Breast epithelium (tissue), 4 donors: ENCODE measurements around the gene MYEOV. TPM values are rescaled to one million over a fixed set of nuclear protein-coding genes. Genes with fewer than 3 reads are reported as not detected.
A peak's percentile ranks its signal among the peaks of the same experiment; 100 is the strongest.

Experiments
- DNase-seq, 2 donors: peaks; one replicate each; pipeline ENCODE4 v3.0.0-alpha.2; 2019; ENCODE audit warnings: low spot score in 2 of 2
- H3K27ac ChIP-seq, 2 donors: fragments of 200-600 bp; sonication (generic) in 1 of 2; one replicate each; pipeline ENCODE4 v1.5.1; 2016 to 2019; ENCODE audit warnings: mild to moderate bottlenecking in 1 of 2
- H3K27me3 ChIP-seq, 2 donors: fragments of 200-600 bp; sonication (generic) in 1 of 2; one replicate each; pipeline versions ENCODE4 v1.5.1 to v1.6.0; 2017 to 2019; ENCODE audit warnings: control low read depth in 1 of 2, mild to moderate bottlenecking in 1 of 2
- H3K36me3 ChIP-seq: fragments of 200-600 bp; one replicate; pipeline ENCODE4 v1.5.1; 2019
- H3K4me1 ChIP-seq, 2 donors: fragments of 200-600 bp; sonication (generic); one replicate each; pipeline ENCODE4 v1.5.1; 2016 to 2019; ENCODE audit warnings: control low read depth in 1 of 2
- H3K4me3 ChIP-seq, 3 donors: fragments of 200-600 bp; sonication (generic); 1 replicate in 2 of 3; 2 replicates in 1 of 3; pipeline ENCODE4 v1.5.1; 2016 to 2019; ENCODE audit warnings: mild to moderate bottlenecking in 3 of 3, moderate library complexity in 2 of 3
- H3K9me3 ChIP-seq, 2 donors: fragments of 200-600 bp; sonication (generic) in 1 of 2; one replicate each; pipeline ENCODE4 v1.5.1; 2016 to 2019; ENCODE audit warnings: control low read depth in 1 of 2
- POLR2A ChIP-seq: fragments of 450-650 bp; IDR thresholded peaks from one replicate; pipeline ENCODE4 v1.6.1; 2016; ENCODE audit warnings: antibody characterized with exemption, mild to moderate bottlenecking, moderate library complexity
- POLR2AphosphoS5 ChIP-seq, 3 donors: sonication (generic); formaldehyde crosslinking; IDR thresholded peaks; one replicate each; pipeline ENCODE4 v1.6.1; 2017; ENCODE audit warnings: antibody characterized with exemption in 3 of 3
- intact Hi-C: fragments of 100-400 bp; cut with DNase I; formaldehyde crosslinking; loops from one replicate; pipeline ENCODE4 v1.15.1; 2023; ENCODE audit warnings: low total_unique reads
- total RNA-seq, 3 donors: library from RNA; depleted of rRNA; stranded (reverse); fragments of >200 nt; gene quantifications; one replicate each; pipeline ENCODE4 v1.1.0, GENCODE V29; 2016
- TF ChIP-seq, protein P1 (sequence below), 3 donors: fragments of 450-650 bp; IDR thresholded peaks; one replicate each; pipeline ENCODE4 v1.5.1; 2016 to 2017; ENCODE audit warnings: antibody characterized with exemption in 3 of 3, mild to moderate bottlenecking in 3 of 3, moderate library complexity in 3 of 3

MYEOV gene
- total RNA-seq, 3 donors from 2014 or later = 2.8 to 22.0 (median 18.7) TPM

DNA sequence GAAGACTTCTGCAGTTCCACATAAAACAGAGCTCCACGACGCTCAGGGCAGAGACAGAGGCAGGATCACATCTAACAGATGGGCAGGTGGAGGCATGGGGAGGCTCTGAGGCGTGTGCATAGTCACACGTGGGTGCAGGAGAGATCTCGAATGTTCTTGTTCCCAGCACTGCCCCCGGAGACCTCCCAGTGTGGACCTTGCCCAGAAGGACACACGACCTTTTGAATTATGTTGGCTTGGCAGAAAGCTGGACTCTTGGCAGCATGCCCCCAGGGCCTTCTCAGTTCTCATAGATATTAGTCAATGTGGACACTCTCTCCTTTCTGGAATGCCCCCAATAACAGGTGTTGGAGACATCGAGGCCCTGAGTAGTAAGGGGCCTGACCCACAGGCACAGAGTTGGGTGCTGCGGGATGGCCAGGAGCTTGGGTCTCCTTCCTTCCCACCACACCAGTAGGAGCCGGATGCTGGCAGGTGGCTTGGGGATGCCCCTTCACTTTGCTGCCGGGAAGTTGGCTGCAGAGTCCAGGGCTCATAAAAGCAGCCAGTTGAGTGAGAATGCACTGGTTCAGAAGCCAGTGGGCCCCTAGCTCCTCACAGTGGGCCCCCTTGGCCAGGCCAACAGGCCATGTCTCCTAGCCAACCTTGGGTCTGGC lies 12.1 kb downstream of the MYEOV start:
- Histone ChIP-seq H3K9me3 (no peaks in the 10 kb centered on the region), H3K27ac (no peak overlapping the region), H3K36me3 (no peaks in the 10 kb centered on the region), H3K27me3 (no peaks in the 10 kb centered on the region), H3K4me1 (peaks cover 0 to 5% of the 10 kb centered on the region in 2 donors), H3K4me3 (no peak overlapping the region)
- TF ChIP-seq, protein P1, sequence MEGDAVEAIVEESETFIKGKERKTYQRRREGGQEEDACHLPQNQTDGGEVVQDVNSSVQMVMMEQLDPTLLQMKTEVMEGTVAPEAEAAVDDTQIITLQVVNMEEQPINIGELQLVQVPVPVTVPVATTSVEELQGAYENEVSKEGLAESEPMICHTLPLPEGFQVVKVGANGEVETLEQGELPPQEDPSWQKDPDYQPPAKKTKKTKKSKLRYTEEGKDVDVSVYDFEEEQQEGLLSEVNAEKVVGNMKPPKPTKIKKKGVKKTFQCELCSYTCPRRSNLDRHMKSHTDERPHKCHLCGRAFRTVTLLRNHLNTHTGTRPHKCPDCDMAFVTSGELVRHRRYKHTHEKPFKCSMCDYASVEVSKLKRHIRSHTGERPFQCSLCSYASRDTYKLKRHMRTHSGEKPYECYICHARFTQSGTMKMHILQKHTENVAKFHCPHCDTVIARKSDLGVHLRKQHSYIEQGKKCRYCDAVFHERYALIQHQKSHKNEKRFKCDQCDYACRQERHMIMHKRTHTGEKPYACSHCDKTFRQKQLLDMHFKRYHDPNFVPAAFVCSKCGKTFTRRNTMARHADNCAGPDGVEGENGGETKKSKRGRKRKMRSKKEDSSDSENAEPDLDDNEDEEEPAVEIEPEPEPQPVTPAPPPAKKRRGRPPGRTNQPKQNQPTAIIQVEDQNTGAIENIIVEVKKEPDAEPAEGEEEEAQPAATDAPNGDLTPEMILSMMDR (IDR thresholded peaks at IDR 0.05) = no peak
- TF ChIP-seq POLR2A (no peak), POLR2AphosphoS5 (IDR thresholded peaks at IDR 0.05) (no peak)
- intact Hi-C loops = no loop called here
- no peak for DNase-seq

DNA sequence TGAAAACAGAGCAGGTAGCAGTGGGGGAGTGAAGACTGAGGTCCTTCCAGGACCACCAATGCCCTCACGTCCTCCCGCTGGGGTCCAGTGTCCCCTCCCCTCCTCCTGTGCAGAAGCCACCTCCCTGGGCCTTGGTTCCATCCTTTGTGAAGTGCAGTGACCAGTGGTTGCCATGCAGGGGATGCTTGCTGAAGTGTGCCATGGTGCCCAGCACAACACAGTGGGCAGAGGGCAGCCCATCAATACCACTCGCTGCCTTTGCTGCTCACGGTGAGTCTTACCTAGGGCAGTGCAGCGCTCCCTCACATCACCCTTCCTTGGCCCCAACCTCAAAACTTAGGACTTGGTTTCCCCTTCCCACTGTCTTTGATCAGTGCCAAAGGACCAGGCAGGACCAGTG lies 12.9 kb downstream of the MYEOV start:
- no peak overlapping the region for H3K27ac ChIP-seq
- no peaks in the 10 kb centered on the region for H3K36me3 ChIP-seq
- TF ChIP-seq, protein P1 (IDR thresholded peaks at IDR 0.05) = no peak
- TF ChIP-seq POLR2A = no peak
- no peak for TF ChIP-seq POLR2AphosphoS5 (IDR thresholded peaks at IDR 0.05)
- no peaks in the 10 kb centered on the region for H3K4me1 ChIP-seq
- no peak overlapping the region for H3K4me3 ChIP-seq
- no peaks in the 10 kb centered on the region for H3K27me3 ChIP-seq
- intact Hi-C loops = no loop called here
- no peak for DNase-seq
- no peaks in the 10 kb centered on the region for H3K9me3 ChIP-seq

DNA sequence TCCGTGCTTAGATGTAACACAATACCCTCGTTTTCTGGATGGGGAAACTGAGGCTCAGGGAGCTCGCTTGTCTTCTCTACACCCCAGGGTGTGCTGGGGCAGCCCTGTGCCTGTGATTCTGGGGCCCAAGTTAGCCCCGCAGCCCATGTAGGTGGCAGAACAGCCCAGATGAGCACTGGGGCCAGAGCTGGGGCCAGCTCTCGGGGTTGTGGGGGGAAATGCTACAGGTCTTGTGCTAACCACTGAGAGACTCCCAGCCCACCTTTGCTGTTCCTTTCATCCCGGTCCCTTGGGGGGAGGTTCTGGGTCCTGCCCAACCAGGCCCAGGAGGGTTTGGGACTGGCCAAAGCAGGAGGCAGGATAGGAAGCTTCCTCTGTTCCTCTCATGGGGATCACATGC lies 13.5 kb downstream of the MYEOV start:
- intact Hi-C loops = no loop called here
- TF ChIP-seq, protein P1 (IDR thresholded peaks at IDR 0.05) = no peak
- no peak for TF ChIP-seq POLR2AphosphoS5 (IDR thresholded peaks at IDR 0.05)
- no peak for TF ChIP-seq POLR2A
- Histone ChIP-seq H3K9me3 (no peaks in the 10 kb centered on the region), H3K36me3 (no peaks in the 10 kb centered on the region), H3K4me3 (no peak overlapping the region), H3K27me3 (no peaks in the 10 kb centered on the region), H3K27ac (no peak overlapping the region), H3K4me1 (peaks cover 0 to 3% of the 10 kb centered on the region in 2 donors)
- no peak for DNase-seq

DNA sequence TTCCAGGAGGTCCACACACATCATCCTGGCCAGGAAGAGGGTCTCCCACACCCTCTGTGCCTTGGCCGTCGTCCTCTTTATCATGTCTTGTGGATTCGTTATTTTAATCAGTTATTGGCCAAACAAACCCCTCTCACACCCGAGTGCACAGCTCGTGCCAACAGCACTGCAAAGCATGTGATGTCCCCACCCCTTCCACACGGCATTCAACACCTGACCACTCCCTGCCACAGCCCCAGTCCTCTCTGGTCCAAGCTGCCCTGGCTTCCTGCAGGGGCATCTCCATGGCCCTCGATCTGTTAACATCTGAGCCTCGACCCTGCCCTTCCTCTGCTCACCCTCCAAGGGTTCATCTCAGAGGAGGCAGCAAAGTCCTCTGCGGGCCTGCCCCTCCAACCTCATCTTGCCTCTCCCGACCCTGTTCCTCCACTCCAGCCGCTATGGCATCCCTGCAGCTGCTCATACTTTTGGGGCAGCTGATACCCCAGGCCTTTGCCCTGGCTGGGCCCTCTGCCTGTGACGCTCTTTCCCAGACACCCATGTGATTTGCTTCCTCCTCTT lies 14.0 kb downstream of the MYEOV start:
- TF ChIP-seq, protein P1 (IDR thresholded peaks at IDR 0.05) = no peak
- TF ChIP-seq POLR2AphosphoS5 (IDR thresholded peaks at IDR 0.05) = no peak
- no peak for TF ChIP-seq POLR2A
- Histone ChIP-seq H3K36me3 (no peaks in the 10 kb centered on the region), H3K4me1 (peaks cover 0 to 3% of the 10 kb centered on the region in 2 donors), H3K27me3 (no peaks in the 10 kb centered on the region), H3K9me3 (no peaks in the 10 kb centered on the region), H3K27ac (no peak overlapping the region), H3K4me3 (no peak overlapping the region)
- DNase-seq = peak in 1 of 2 donors; percentile 36
- intact Hi-C loops = no loop called here

DNA sequence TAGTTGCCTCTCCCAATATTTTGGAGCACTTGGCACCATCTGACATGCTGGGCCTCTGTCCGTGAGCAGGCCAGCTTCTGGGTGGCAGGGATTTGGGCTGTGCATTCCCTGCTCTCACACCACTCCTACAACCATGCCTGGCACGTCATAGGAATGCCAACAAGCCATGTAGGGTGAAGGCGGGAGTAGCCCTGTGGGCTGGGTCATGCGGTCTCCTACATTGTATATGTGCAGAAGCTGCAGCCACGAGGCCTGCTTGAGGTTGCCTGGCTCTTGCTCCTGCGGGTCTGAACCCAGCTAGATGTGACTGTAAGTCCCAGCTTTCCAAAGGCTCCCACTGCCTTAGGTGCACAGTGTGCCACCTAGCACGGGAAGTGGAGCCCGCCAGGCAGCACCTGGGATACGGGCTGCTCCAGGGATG lies 14.5 kb downstream of the MYEOV start:
- no peak for DNase-seq
- no peaks in the 10 kb centered on the region for H3K9me3 ChIP-seq
- TF ChIP-seq POLR2AphosphoS5 (IDR thresholded peaks at IDR 0.05) (no peak), POLR2A (no peak)
- TF ChIP-seq, protein P1 (IDR thresholded peaks at IDR 0.05) = no peak
- no peaks in the 10 kb centered on the region for H3K27me3 ChIP-seq
- H3K4me3 ChIP-seq = no peak overlapping the region
- H3K27ac ChIP-seq = no peak overlapping the region
- no peaks in the 10 kb centered on the region for H3K36me3 ChIP-seq
- intact Hi-C loops = no loop called here
- H3K4me1 ChIP-seq = peaks cover 0 to 3% of the 10 kb centered on the region in 2 donors
